Measurements from ENCODE around the gene MTMR3.
"Not testable (repeated sequence)": the region's sequence is repeated elsewhere in the genome, so short reads cannot be mapped to it uniquely, and the experiment has no call there.

Gene MTMR3

GRCh38 chr22:30054764-30055069 lies 171.7 kb downstream of the MTMR3 start:
- Histone ChIP-seq H3K9me3 (ENCODE audit: insufficient read depth, low read length, severe bottlenecking) (peaks cover 2% of the 10 kb centered on the region), H3K27me3 (ENCODE audit: insufficient read depth, low read length, poor library complexity) (no peaks in the 10 kb centered on the region), H3K4me2 (ENCODE audit: insufficient read depth, low read length) (no peak overlapping the region), H4K20me1 (ENCODE audit: insufficient read depth, low read length) (no peaks in the 10 kb centered on the region), H3K9ac (ENCODE audit: low read depth, low read length) (no peak overlapping the region), H3K4me1 (ENCODE audit: insufficient read depth, low read length) (no peaks in the 10 kb centered on the region), H3K79me2 (ENCODE audit: insufficient read depth, low read length) (no peaks in the 10 kb centered on the region), H2AFZ (ENCODE audit: low read depth, low read length) (no peak overlapping the region), H3K27ac (ENCODE audit: low read length) (no peak overlapping the region), H3K36me3 (ENCODE audit: insufficient read depth, low read length) (no peaks in the 10 kb centered on the region), H3K4me3 (ENCODE audit: low read depth in 1 of 2, low read length in 2 of 2) (no peak overlapping the region)
- ATAC-seq (ENCODE audit: insufficient read depth, low read depth), result no peak
- TF ChIP-seq CTCF (IDR thresholded peaks at IDR 0.05; ENCODE audit: borderline replicate concordance, extremely low read depth, low read length, poor library complexity, severe bottlenecking), result no peak
- no peak for TF ChIP-seq EZH2 (IDR thresholded peaks at IDR 0.05; ENCODE audit: borderline replicate concordance, low read depth, low read length, severe bottlenecking)
- no peak for DNase-seq

DNA sequence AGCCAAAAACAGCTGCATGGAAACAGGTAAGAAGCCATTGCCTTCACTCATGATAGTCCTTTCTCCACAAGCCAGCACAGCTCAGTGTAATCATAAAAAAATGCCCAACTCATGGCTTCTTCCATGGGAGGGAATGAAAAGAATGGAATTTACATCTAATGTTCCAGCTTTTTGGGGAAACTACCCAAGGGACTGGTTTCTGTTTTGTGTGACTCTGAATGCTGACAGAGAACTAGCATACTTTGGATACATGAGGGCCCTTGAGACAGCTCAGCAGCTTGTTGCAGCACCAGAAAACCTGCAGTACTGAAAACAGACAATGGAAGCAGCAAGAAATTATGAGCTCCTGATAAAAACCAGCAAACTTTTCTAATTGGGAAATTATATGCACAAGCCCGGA lies 173.0 kb downstream of the MTMR3 start:
- Histone ChIP-seq H3K27ac (ENCODE audit: low read length) (no peak overlapping the region), H3K9ac (ENCODE audit: low read depth, low read length) (no peak overlapping the region), H3K79me2 (ENCODE audit: insufficient read depth, low read length) (no peaks in the 10 kb centered on the region), H3K4me2 (ENCODE audit: insufficient read depth, low read length) (no peak overlapping the region), H4K20me1 (ENCODE audit: insufficient read depth, low read length) (no peaks in the 10 kb centered on the region), H2AFZ (ENCODE audit: low read depth, low read length) (no peak overlapping the region), H3K4me3 (ENCODE audit: low read depth in 1 of 2, low read length in 2 of 2) (no peak overlapping the region), H3K27me3 (ENCODE audit: insufficient read depth, low read length, poor library complexity) (no peaks in the 10 kb centered on the region), H3K4me1 (ENCODE audit: insufficient read depth, low read length) (no peaks in the 10 kb centered on the region), H3K36me3 (ENCODE audit: insufficient read depth, low read length) (no peaks in the 10 kb centered on the region), H3K9me3 (ENCODE audit: insufficient read depth, low read length, severe bottlenecking) (peaks cover 2% of the 10 kb centered on the region)
- no peak for ATAC-seq (ENCODE audit: insufficient read depth, low read depth)
- no peak for DNase-seq
- no peak for TF ChIP-seq CTCF (IDR thresholded peaks at IDR 0.05; ENCODE audit: borderline replicate concordance, extremely low read depth, low read length, poor library complexity, severe bottlenecking)
- TF ChIP-seq EZH2 (IDR thresholded peaks at IDR 0.05; ENCODE audit: borderline replicate concordance, low read depth, low read length, severe bottlenecking), result no peak

DNA sequence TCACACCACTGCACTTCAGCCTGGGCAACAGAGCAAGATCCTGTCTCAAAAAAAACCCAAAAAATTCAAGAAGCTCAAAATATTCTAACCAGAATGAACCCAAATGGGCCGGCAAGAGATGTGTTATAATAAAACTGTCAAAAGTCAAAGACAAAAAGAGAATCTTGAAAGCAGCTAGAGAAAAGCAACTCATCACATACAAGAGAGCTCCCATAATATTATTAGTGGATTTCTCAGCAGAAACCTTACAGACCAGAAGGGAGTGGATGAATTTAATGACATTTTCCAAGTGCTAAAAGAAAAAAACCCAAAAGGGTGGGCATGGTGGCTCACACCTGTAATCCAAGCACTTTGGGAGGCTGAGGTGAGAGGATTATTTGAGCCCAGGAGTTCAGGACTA lies 174.4 kb downstream of the MTMR3 start:
- H3K79me2 ChIP-seq (ENCODE audit: insufficient read depth, low read length), result no peaks in the 10 kb centered on the region
- ATAC-seq (ENCODE audit: insufficient read depth, low read depth) (no peak), DNase-seq (no peak)
- no peaks in the 10 kb centered on the region for H3K36me3 ChIP-seq (ENCODE audit: insufficient read depth, low read length)
- no peak overlapping the region for H2AFZ ChIP-seq (ENCODE audit: low read depth, low read length)
- H3K9ac ChIP-seq (ENCODE audit: low read depth, low read length), result no peak overlapping the region
- H3K9me3 ChIP-seq (ENCODE audit: insufficient read depth, low read length, severe bottlenecking), result peaks cover 2% of the 10 kb centered on the region
- no peak overlapping the region for H3K27ac ChIP-seq (ENCODE audit: low read length)
- H3K4me3 ChIP-seq (ENCODE audit: low read depth in 1 of 2, low read length in 2 of 2), result no peak overlapping the region
- no peaks in the 10 kb centered on the region for H4K20me1 ChIP-seq (ENCODE audit: insufficient read depth, low read length)
- H3K4me2 ChIP-seq (ENCODE audit: insufficient read depth, low read length), result no peak overlapping the region
- no peaks in the 10 kb centered on the region for H3K27me3 ChIP-seq (ENCODE audit: insufficient read depth, low read length, poor library complexity)
- H3K4me1 ChIP-seq (ENCODE audit: insufficient read depth, low read length), result no peaks in the 10 kb centered on the region
- TF ChIP-seq CTCF (IDR thresholded peaks at IDR 0.05; ENCODE audit: borderline replicate concordance, extremely low read depth, low read length, poor library complexity, severe bottlenecking) (no peak), EZH2 (IDR thresholded peaks at IDR 0.05; ENCODE audit: borderline replicate concordance, low read depth, low read length, severe bottlenecking) (no peak)

GRCh38 chr22:30059346-30060020 lies 176.5 kb downstream of the MTMR3 start:
- not testable (repeated sequence) for H4K20me1 ChIP-seq (ENCODE audit: insufficient read depth, low read length)

GRCh38 chr22:30061094-30061493 lies 178.1 kb downstream of the MTMR3 start:
- H3K4me1 ChIP-seq (ENCODE audit: insufficient read depth, low read length); H3K27me3 ChIP-seq (ENCODE audit: insufficient read depth, low read length, poor library complexity): not testable (repeated sequence)

More at GRCh38 chr22:30059346-30060020, 176.5 kb downstream of the MTMR3 start:
- H3K79me2 ChIP-seq (ENCODE audit: insufficient read depth, low read length); H3K27ac ChIP-seq (ENCODE audit: low read length); H3K36me3 ChIP-seq (ENCODE audit: insufficient read depth, low read length); H3K4me3 ChIP-seq (ENCODE audit: low read depth in 1 of 2, low read length in 2 of 2); H3K9ac ChIP-seq (ENCODE audit: low read depth, low read length); ATAC-seq (ENCODE audit: insufficient read depth, low read depth); H3K4me1 ChIP-seq (ENCODE audit: insufficient read depth, low read length); H3K27me3 ChIP-seq (ENCODE audit: insufficient read depth, low read length, poor library complexity); DNase-seq; H3K4me2 ChIP-seq (ENCODE audit: insufficient read depth, low read length); H2AFZ ChIP-seq (ENCODE audit: low read depth, low read length): not testable (repeated sequence)
- H3K9me3 ChIP-seq (ENCODE audit: insufficient read depth, low read length, severe bottlenecking), result peaks cover 11% of the 10 kb centered on the region

More at GRCh38 chr22:30061094-30061493, 178.1 kb downstream of the MTMR3 start:
- H3K9ac ChIP-seq (ENCODE audit: low read depth, low read length); H3K36me3 ChIP-seq (ENCODE audit: insufficient read depth, low read length); H3K4me2 ChIP-seq (ENCODE audit: insufficient read depth, low read length); H3K79me2 ChIP-seq (ENCODE audit: insufficient read depth, low read length); H4K20me1 ChIP-seq (ENCODE audit: insufficient read depth, low read length); DNase-seq; ATAC-seq (ENCODE audit: insufficient read depth, low read depth); H2AFZ ChIP-seq (ENCODE audit: low read depth, low read length); H3K4me3 ChIP-seq (ENCODE audit: low read depth in 1 of 2, low read length in 2 of 2); H3K27ac ChIP-seq (ENCODE audit: low read length): not testable (repeated sequence)
- peaks cover 12% of the 10 kb centered on the region for H3K9me3 ChIP-seq (ENCODE audit: insufficient read depth, low read length, severe bottlenecking)
